Stimulated activated naive CD8-positive, alpha-beta T cell treated with anti-CD3 and anti-CD28 coated beads, Interleukin-15, amount 100 ng/mL, for 72 hours (primary cell): ENCODE measurements around the gene ATP10A.

ENCODE experiments used
- ATAC-seq: fragments of 150-1000 bp; cut with Tn5 transposase; 2 replicates; pipeline ENCODE4 v1.10.0; 2021; ENCODE audit warnings: mild to moderate bottlenecking, moderate library complexity
- DNase-seq, 2 donors: peaks; one replicate each; pipeline ENCODE4 v3.0.0; 2021 to 2022
- H3K27ac Mint-ChIP-seq, 2 donors: one replicate each; pipeline ENCODE4 v1.8.0; 2022; ENCODE audit warnings: mild to moderate bottlenecking in 2 of 2, mixed read lengths in 2 of 2, moderate library complexity in 2 of 2
- H3K27me3 Mint-ChIP-seq: one replicate; pipeline ENCODE4 v1.8.0; 2022; ENCODE audit warnings: mixed read lengths
- H3K4me1 Mint-ChIP-seq: one replicate; pipeline ENCODE4 v1.8.0; 2022; ENCODE audit warnings: mild to moderate bottlenecking, mixed read lengths
- H3K4me3 Mint-ChIP-seq, 2 donors: one replicate each; pipeline ENCODE4 v1.8.0; 2022; ENCODE audit warnings: mild to moderate bottlenecking in 2 of 2, mixed read lengths in 2 of 2, moderate library complexity in 1 of 2
- H3K9me3 Mint-ChIP-seq, 2 donors: one replicate each; pipeline ENCODE4 v1.8.0; 2022; ENCODE audit warnings: mixed read lengths in 2 of 2

ATP10A gene, protein sequence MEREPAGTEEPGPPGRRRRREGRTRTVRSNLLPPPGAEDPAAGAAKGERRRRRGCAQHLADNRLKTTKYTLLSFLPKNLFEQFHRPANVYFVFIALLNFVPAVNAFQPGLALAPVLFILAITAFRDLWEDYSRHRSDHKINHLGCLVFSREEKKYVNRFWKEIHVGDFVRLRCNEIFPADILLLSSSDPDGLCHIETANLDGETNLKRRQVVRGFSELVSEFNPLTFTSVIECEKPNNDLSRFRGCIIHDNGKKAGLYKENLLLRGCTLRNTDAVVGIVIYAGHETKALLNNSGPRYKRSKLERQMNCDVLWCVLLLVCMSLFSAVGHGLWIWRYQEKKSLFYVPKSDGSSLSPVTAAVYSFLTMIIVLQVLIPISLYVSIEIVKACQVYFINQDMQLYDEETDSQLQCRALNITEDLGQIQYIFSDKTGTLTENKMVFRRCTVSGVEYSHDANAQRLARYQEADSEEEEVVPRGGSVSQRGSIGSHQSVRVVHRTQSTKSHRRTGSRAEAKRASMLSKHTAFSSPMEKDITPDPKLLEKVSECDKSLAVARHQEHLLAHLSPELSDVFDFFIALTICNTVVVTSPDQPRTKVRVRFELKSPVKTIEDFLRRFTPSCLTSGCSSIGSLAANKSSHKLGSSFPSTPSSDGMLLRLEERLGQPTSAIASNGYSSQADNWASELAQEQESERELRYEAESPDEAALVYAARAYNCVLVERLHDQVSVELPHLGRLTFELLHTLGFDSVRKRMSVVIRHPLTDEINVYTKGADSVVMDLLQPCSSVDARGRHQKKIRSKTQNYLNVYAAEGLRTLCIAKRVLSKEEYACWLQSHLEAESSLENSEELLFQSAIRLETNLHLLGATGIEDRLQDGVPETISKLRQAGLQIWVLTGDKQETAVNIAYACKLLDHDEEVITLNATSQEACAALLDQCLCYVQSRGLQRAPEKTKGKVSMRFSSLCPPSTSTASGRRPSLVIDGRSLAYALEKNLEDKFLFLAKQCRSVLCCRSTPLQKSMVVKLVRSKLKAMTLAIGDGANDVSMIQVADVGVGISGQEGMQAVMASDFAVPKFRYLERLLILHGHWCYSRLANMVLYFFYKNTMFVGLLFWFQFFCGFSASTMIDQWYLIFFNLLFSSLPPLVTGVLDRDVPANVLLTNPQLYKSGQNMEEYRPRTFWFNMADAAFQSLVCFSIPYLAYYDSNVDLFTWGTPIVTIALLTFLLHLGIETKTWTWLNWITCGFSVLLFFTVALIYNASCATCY (N-terminal part only)

DNA sequence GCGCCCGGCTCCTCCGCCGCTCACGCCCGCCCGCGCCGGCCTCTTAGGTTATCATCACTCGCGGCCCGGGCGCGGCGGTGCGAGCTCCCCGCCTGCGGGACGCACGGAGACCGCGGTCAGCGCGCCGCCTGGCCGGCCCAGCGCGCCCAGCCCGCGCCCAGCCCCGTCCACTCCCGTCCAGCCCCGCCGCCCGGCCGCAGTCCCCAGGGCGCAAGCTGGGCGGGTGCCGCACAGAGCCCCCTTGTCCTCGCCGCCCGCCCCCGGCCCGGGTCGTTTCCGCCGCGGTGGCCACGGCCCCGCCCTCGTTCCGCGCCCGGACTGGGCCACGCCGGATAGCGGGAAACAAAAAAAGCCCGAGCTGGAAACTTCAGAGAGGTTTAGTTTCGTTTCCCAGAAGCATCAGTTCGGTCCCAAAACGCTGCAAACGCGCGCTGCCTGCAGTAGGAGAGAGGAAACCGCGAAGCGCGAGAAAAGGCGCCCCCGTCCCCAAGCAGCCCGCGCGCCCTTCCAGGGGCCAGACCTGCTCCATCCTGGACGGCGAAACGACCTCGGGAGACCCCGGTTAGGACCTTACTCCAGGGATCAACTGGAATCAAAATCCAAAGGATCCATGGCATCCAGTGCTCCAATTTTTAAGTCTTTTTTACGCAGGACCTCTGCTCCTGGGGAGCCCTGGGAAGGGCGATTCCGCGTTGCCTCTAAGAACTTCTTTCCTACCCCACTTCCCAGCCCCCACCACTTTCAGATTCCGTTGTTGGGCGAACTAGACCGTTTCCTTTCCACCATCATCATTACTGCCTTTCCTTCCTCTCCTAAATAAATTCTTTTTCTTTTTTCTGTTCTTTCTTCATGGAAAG is at the start of gene ATP10A:
Gene ATP10A (minus strand): TSS at position 217 of the 857 bp plus-strand sequence. CDS start 231 bp downstream, outside the sequence.
- Mint-ChIP-seq H3K4me3 (peak within 1 kb of the TSS; percentile 96), H3K9me3 (no peaks in the 10 kb centered on the region), H3K4me1 (peaks cover 44% of the 10 kb centered on the region), H3K27ac (peak within 1 kb of the TSS; percentile 97), H3K27me3 (peaks cover 9% of the 10 kb centered on the region)
- ATAC-seq (peak; percentile 21), DNase-seq (no peak)

DNA sequence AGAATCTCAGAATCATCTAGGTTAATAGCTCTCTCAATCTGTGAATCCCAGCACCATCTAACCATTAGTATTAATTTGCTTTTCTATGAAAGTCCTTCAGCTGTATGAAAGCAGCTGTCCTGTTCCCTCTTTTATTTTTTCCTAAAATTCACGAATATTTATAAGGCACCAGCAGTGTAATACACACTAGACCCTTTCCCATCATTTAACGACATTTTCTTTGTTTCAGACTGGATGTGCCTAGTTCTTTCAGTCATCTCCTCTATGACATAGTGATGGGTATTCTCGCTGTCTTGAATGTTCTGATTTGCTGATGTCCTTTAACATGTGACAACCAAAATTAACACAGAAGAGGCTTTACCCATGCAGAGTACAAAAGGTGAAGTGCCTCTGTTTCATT is 48.9 kb upstream of the ATP10A start:
- no peak overlapping the region for H3K4me3 Mint-ChIP-seq
- no peaks in the 10 kb centered on the region for H3K9me3 Mint-ChIP-seq
- no peak overlapping the region for H3K27ac Mint-ChIP-seq
- ATAC-seq (no peak), DNase-seq (no peak)
- no peaks in the 10 kb centered on the region for H3K4me1 Mint-ChIP-seq
- H3K27me3 Mint-ChIP-seq: no peaks in the 10 kb centered on the region

DNA sequence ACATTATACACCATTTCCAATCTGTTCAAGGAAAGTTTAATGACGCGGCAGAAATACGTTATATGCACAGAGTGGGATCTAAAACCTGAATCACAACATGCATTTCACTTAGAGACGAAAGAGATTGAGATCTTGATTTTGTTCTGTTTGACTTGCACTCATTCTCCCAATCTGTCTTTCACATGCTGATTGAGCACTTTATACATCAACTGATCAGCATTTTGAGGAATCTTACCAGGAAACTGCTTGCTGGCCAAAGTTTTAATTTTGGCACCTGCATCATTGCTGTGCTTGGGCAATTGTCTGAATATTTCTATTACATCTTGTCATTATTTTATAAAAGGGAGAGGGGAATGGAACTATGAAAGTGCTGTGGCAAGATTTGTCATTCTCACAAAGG is 47.7 kb upstream of the ATP10A start:
- H3K9me3 Mint-ChIP-seq: no peaks in the 10 kb centered on the region
- no peak overlapping the region for H3K4me3 Mint-ChIP-seq
- no peak for DNase-seq
- no peak for ATAC-seq
- H3K27ac Mint-ChIP-seq: no peak overlapping the region
- H3K4me1 Mint-ChIP-seq: no peaks in the 10 kb centered on the region
- no peaks in the 10 kb centered on the region for H3K27me3 Mint-ChIP-seq

DNA sequence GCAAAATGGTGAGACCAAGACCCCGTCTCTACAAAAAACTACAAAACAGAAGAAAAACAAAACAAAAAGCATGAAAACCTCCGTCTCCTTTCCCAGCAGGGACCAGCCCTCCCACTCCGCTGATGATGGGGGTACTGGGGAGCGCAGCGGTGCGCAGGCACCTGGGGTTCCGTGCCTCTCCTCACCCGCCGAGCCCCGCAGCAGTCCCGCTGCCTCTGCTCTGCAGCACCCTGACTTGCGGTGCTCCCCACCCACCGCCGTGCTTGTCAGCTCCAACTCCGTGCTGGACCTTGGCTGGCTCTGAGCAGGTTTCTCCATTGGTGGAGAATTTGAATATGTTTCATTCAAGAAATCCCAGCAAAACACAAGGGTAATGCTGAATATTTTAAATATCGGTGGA is 46.7 kb upstream of the ATP10A start:
- H3K27ac Mint-ChIP-seq: no peak overlapping the region
- H3K9me3 Mint-ChIP-seq: no peaks in the 10 kb centered on the region
- no peak overlapping the region for H3K4me3 Mint-ChIP-seq
- DNase-seq: no peak
- peaks cover 7% of the 10 kb centered on the region for H3K4me1 Mint-ChIP-seq
- ATAC-seq: no peak
- H3K27me3 Mint-ChIP-seq: no peaks in the 10 kb centered on the region

DNA sequence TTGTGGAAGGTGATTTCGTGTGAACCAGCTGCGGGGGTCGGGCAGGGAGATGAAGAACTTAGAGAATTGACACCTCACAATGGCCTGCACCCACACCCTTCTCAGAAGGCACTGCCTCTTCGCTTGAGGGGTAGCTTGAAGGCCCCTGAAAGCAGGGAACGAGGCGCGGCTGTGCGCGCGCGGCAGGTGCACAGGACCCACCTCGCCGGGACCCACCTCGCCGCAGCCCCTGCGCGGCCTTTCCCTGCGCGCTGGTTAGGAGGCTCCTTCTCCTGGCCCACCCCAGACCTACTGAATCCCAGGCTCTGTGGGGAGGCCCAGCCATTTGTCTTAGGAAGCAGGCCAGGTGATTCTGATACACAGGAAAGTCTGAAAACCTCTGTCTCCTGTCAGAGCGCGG is 46.2 kb upstream of the ATP10A start:
- Mint-ChIP-seq H3K27me3 (no peaks in the 10 kb centered on the region), H3K4me1 (peaks cover 11% of the 10 kb centered on the region), H3K27ac (no peak overlapping the region), H3K9me3 (no peaks in the 10 kb centered on the region), H3K4me3 (no peak overlapping the region)
- ATAC-seq (no peak), DNase-seq (no peak)

DNA sequence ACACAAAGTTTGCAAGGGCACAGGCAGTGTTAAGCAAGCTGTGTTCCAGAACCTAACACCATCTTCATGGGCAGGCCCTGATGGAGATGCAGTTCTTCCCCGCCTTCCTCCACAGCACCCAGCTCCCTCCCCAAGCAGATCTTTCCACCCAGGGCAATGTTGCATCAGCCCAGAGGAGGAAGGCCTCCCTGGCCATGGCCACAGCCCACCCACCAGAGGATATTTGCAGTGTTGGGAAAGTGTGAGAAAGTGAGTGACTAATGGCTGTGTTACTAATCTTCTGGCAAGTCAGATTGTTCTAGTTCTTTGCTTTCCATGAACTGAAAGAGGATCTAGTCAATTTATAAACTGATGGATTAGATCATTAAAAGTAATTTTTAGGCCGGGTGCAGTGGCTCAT is 42.0 kb upstream of the ATP10A start:
- ATAC-seq (peak; percentile 82), DNase-seq (peak; percentile 15 to 55)
- H3K27ac Mint-ChIP-seq: peak overlapping the region; percentile 30 to 74
- no peaks in the 10 kb centered on the region for H3K9me3 Mint-ChIP-seq
- H3K27me3 Mint-ChIP-seq: no peaks in the 10 kb centered on the region
- H3K4me1 Mint-ChIP-seq: peaks cover 29% of the 10 kb centered on the region
- H3K4me3 Mint-ChIP-seq: no peak overlapping the region

DNA sequence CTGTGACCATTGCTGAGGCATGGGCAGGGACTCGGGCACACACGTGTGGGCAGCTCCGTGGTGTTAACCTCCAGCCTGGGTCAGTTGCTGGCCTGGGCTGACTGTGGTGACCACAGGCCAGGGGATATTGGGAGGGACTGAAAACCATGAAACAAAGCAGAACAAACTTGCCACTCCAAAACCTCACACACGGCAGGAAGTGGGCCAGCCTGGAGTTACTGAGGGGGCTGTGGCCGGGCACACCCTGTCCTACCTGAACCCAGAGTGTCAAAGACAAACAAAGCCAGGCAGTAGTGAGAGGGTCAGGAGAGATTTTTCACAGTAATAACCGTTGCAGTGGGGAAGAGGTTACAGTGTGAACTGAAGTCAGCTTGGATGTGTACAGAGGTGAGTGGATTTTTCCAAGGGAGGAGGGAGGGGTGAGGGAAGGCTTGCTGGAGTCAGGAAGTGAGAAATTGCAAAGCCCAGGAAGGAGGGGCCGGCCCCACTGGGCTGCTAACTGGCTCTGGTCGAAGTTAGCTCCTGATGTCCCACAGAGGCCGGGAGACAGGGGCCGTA is 40.0 kb upstream of the ATP10A start:
- Mint-ChIP-seq H3K9me3 (no peaks in the 10 kb centered on the region), H3K27me3 (no peaks in the 10 kb centered on the region), H3K4me1 (peaks cover 29% of the 10 kb centered on the region), H3K4me3 (peak overlapping the region; percentile 21 to 35), H3K27ac (peak overlapping the region; percentile 49 to 96)
- DNase-seq (no peak), ATAC-seq (peak; percentile 59)

DNA sequence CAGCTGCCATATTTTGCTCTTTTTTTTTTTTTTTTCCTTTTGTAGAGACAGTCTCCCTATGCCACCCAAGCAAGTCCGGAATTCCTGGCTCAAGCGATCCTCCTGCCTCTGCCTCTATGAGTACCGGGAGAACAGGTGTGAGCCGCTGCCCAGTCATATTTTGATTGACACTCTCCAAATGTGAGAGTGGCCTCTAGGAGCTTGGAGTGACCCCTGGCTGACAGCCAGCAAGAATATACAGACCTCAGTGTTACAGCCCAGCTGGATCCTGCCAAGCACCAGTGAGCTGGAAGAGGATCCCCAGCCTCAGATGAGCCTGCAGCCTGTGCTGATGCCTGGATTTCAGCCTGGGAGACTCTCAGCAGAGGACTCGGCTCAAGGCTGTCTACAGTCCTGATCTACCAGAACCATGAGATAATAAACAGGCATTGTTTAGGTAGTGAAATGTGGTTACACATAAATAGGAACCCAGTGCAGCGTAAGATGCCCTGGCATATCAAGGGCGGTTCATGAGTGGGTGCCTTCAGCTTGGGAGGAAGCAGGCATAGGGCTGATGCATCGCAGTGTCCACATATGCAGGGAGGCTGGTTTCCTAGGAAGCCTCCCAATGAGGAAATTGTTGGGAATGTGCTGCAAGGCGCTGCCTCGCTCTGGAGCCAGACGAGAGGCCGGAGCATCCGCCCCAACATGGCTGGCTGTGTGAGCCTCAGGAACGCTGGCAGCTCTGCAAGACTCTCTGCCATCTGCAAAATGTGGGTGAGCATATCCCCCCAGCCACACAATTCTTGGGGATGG is 38.9 kb upstream of the ATP10A start:
- Mint-ChIP-seq H3K4me1 (peaks cover 29% of the 10 kb centered on the region), H3K27ac (no peak overlapping the region), H3K27me3 (no peaks in the 10 kb centered on the region), H3K9me3 (no peaks in the 10 kb centered on the region), H3K4me3 (no peak overlapping the region)
- no peak for ATAC-seq
- DNase-seq: no peak

DNA sequence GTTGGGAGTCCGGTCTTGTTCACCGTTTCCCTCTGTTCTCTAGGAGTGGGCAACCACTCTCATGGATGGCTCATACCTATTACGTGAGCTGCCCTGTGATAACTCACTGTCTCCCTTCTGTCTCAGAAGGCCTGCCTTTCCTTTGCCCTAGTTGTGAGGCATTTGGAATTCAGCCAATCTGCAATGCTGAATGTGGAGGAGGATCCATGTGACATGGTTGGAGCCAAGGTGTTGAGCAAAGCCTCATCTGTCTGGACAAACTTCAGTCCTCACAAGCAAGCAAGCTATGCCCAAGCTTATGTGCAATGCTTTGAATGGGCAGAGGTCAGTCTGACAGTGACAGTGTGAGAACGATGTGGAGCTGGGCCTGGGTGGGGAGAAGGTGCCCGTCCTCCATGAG is 37.8 kb upstream of the ATP10A start:
- no peak for ATAC-seq
- Mint-ChIP-seq H3K27me3 (no peaks in the 10 kb centered on the region), H3K4me3 (no peak overlapping the region), H3K27ac (no peak overlapping the region), H3K9me3 (no peaks in the 10 kb centered on the region), H3K4me1 (peaks cover 29% of the 10 kb centered on the region)
- DNase-seq: no peak

DNA sequence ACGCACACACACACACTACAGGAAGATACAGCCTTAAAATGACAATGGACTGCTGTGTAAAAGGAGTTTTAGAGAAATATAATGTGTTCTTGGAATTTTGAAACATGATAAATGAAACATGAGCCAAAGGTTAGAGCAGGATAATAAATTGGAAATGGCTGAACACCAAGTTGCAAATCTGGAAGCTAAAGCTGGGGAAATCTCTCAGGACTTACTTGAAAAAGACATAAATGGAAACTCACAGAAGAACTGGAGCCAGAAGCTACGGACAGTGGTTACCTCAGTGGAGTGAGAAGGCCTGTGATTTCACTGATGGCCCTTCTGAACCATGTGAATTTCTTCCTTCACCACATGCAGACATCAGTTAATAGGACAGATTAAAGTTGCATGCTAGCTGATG is 37.3 kb upstream of the ATP10A start:
- no peak for DNase-seq
- H3K27ac Mint-ChIP-seq: no peak overlapping the region
- H3K9me3 Mint-ChIP-seq: no peaks in the 10 kb centered on the region
- no peak for ATAC-seq
- H3K4me1 Mint-ChIP-seq: peaks cover 28% of the 10 kb centered on the region
- H3K4me3 Mint-ChIP-seq: no peak overlapping the region
- no peaks in the 10 kb centered on the region for H3K27me3 Mint-ChIP-seq

DNA sequence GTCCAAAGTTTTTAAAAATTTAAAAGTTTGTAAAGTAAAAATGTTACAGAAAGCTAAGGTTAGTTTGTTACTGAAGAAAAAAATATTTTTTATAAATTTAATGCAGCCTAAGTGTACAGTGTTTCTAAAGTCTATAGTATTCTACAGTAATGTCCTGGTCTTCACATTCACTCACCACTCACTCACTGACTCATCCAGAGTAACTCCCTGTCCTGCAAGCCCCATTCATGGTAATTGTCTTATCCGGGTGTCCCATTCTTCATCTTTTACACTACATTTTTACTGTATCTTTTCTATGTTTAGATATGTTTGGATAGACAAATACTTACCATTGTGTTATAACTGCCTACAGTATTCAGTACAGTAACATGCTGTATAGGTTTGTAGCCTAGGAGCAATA is 36.7 kb upstream of the ATP10A start:
- Mint-ChIP-seq H3K27me3 (no peaks in the 10 kb centered on the region), H3K4me3 (no peak overlapping the region), H3K4me1 (peaks cover 23% of the 10 kb centered on the region), H3K9me3 (no peaks in the 10 kb centered on the region), H3K27ac (no peak overlapping the region)
- ATAC-seq (no peak), DNase-seq (no peak)

DNA sequence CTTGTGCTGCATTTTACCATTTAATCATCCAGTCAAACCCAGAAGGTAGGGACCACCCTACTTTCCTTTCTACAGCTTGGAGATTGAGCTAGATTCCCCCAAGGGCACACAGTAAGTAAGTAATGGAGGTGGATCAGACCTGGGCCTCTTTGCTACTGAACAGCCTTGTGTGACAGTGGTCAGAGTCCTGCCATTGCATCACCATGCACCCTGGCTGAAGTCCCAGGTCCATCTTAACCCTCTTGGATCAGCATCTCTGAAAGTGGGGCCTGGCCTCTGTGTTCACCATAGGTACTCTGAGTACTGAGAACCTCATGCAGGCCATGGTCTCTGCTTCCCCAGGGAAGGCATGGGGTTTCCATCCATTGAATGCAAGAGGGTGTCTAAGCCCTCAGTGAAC is 34.5 kb upstream of the ATP10A start:
- Mint-ChIP-seq H3K9me3 (no peaks in the 10 kb centered on the region), H3K27ac (no peak overlapping the region), H3K4me3 (no peak overlapping the region), H3K27me3 (peaks cover 8% of the 10 kb centered on the region), H3K4me1 (peaks cover 2% of the 10 kb centered on the region)
- DNase-seq (no peak), ATAC-seq (no peak)

DNA sequence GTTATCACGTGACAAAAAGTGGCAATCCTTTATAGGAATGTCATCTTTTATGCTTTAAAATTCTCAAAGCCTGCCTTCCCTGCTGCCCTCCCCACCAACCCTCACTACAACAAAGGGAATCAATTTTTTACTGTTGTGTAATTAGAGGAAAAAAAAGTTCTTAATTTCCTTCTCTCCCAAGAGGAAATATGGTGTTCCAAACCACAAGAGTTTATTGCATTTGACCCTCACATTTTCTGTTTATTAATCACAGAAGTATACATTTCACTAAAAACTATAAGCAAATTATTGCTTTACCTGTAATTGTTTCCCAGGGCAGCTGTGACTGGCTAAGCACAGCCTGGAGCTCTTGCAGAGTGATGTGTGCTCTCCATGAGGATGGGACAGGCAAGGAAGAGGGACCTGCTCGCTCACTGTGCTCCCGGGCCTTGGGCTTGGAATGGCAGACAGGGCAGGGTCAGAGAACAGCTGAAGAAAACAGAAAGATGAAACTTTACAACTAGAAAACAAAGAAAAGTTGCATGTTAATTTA is 31.3 kb upstream of the ATP10A start:
- no peak for DNase-seq
- no peak overlapping the region for H3K4me3 Mint-ChIP-seq
- H3K9me3 Mint-ChIP-seq: no peaks in the 10 kb centered on the region
- ATAC-seq: no peak
- no peak overlapping the region for H3K27ac Mint-ChIP-seq
- peaks cover 17% of the 10 kb centered on the region for H3K27me3 Mint-ChIP-seq
- no peaks in the 10 kb centered on the region for H3K4me1 Mint-ChIP-seq

DNA sequence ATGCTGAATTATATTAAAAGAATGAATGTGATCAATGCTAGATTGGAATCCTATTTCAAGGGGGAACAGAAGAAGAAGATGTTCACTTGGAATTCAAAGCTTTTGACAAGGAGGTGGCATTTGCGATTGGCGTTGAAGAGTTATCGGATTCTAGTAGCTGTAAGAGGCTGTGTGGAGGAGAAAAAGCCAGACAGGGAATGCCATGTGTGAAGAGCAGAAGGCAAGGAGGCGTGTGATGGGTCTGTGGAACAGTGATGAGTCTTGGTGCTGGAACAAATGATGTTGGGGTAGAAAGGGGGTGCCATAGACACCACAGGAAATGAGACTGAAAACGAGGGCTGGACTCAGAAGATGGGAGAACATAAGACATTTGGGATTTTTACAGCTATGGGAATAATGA is 30.5 kb upstream of the ATP10A start:
- no peaks in the 10 kb centered on the region for H3K4me1 Mint-ChIP-seq
- H3K27me3 Mint-ChIP-seq: peaks cover 17% of the 10 kb centered on the region
- DNase-seq (no peak), ATAC-seq (no peak)
- no peak overlapping the region for H3K4me3 Mint-ChIP-seq
- no peak overlapping the region for H3K27ac Mint-ChIP-seq
- no peaks in the 10 kb centered on the region for H3K9me3 Mint-ChIP-seq
